Retinal pigment epithelial cell (primary cell): ENCODE measurements around the gene GPER1.

Source experiments
- DNase-seq: peaks from one replicate; pipeline ENCODE4 v3.0.0-alpha.2; 2010; ENCODE audit warnings: low read depth
- H3K4me3 ChIP-seq: 2 replicates; pipeline ENCODE4 v1.5.1; 2011; ENCODE audit warnings: mild to moderate bottlenecking, low read length, control low read depth, moderate library complexity
- TF ChIP-seq, protein P1 (sequence below): conservative IDR thresholded peaks from 2 replicates; pipeline ENCODE4 v1.5.1; 2011; ENCODE audit warnings: low read depth, low read length, control low read depth, inconsistent platforms

Gene GPER1

DNA sequence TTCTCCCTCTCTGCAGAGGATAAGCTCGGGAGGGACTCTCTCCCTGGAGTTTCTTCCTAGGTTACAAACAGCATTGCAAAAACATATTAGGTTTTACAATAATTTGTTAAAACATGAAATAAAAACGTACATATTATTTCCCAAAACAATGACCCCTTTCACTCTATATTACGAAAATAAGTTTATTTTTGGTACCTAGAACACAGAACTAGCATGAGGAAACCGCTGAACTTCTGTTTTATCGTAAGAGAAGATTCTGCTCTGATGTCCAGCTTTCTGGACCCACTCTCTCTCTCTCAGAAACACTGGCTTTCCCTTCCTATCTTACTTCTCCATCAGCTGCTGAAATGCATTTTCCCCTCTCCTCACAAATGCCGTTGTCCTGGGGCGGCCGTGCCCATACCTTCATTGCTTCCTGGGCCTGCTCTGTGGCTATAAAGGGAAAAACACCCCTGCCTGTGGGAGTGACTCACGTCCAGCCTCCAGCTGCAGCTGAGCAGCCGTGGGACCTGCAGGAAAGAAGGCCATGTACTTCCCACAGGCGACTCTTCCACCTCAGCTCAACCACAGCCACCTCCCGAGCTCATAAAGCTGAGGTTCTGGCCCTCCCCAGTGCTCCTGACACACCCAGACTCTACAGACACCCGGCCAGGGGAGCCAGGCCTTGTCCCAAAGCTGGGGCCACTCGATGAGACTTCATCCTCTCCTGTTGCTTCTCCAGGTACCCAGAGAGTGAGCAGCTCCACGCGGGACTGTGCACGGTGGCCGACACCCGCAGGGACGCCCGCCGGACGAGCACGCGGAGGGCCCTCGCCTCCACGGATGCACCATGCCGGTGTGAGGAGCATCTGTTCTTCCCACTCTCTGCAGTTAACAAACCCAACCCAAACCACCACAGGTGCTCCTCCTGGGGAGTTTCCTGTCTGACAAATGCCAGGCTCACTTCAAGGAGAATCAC, 3.1 kb downstream of the GPER1 start:
- DNase-seq: no peak
- TF ChIP-seq, protein P1, sequence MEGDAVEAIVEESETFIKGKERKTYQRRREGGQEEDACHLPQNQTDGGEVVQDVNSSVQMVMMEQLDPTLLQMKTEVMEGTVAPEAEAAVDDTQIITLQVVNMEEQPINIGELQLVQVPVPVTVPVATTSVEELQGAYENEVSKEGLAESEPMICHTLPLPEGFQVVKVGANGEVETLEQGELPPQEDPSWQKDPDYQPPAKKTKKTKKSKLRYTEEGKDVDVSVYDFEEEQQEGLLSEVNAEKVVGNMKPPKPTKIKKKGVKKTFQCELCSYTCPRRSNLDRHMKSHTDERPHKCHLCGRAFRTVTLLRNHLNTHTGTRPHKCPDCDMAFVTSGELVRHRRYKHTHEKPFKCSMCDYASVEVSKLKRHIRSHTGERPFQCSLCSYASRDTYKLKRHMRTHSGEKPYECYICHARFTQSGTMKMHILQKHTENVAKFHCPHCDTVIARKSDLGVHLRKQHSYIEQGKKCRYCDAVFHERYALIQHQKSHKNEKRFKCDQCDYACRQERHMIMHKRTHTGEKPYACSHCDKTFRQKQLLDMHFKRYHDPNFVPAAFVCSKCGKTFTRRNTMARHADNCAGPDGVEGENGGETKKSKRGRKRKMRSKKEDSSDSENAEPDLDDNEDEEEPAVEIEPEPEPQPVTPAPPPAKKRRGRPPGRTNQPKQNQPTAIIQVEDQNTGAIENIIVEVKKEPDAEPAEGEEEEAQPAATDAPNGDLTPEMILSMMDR: no peak
- H3K4me3 ChIP-seq: no peak overlapping the region

DNA sequence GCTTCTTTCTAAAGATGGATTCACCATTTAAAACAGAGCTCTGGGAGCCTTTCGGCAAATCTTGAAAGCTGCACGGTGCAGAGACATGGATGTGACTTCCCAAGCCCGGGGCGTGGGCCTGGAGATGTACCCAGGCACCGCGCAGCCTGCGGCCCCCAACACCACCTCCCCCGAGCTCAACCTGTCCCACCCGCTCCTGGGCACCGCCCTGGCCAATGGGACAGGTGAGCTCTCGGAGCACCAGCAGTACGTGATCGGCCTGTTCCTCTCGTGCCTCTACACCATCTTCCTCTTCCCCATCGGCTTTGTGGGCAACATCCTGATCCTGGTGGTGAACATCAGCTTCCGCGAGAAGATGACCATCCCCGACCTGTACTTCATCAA, 3.7 kb downstream of the GPER1 start:
- H3K4me3 ChIP-seq: no peak overlapping the region
- no peak for DNase-seq
- TF ChIP-seq, protein P1: no peak

DNA sequence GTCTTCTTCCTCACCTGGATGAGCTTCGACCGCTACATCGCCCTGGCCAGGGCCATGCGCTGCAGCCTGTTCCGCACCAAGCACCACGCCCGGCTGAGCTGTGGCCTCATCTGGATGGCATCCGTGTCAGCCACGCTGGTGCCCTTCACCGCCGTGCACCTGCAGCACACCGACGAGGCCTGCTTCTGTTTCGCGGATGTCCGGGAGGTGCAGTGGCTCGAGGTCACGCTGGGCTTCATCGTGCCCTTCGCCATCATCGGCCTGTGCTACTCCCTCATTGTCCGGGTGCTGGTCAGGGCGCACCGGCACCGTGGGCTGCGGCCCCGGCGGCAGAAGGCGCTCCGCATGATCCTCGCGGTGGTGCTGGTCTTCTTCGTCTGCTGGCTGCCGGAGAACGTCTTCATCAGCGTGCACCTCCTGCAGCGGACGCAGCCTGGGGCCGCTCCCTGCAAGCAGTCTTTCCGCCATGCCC, 4.3 kb downstream of the GPER1 start:
- H3K4me3 ChIP-seq: no peak overlapping the region
- TF ChIP-seq, protein P1: no peak
- no peak for DNase-seq

DNA sequence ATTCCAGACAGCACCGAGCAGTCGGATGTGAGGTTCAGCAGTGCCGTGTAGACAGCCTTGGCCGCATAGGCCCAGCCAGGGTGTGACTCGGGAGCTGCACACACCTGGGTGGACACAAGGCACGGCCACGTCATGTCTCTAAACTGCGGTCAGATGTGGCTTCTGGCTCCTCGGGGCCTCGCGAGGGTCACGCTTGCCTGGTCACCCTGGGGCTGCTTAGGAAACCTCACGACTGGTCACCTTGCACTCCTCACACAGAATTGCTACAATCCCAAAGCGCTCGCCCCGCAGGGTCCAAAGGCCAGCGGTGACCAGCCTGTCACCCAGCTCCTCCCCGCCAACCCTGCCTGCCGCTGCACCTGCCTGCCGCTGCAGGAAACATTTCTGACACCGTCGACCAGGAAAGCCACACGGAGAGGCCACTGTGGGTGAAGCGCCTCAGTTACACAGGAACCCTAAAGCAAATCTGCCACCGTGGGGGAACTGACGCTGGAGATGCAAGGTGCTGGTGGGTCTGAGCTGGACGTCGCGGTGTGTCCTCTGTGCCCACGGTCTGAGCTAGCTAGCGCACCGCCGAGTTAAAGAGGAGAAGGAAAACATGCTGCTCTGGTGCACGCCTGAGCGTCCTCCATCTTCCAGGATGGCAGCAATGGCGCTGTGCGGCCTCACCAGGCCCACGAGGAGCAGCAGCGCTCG, 5.0 kb downstream of the GPER1 start:
- H3K4me3 ChIP-seq: no peak overlapping the region
- DNase-seq: no peak
- TF ChIP-seq, protein P1: no peak

DNA sequence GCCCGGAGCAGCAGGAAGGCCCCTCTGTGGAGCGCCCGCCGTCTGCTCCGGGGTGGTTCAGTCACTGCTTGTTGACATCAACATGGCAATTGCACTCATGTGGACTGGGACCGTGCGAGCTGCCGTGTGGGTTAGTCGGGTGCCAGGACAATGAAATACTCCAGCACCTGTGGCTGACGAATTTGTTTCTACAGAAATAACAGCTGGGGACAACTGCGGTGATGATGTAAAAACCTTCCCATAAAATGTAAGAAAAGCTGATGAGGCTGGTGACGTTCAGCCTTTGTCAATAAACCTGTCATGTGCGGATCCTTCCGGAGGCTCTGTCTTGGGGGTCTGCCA, 5.6 kb downstream of the GPER1 start:
- H3K4me3 ChIP-seq: no peak overlapping the region
- DNase-seq: no peak
- TF ChIP-seq, protein P1: no peak

DNA sequence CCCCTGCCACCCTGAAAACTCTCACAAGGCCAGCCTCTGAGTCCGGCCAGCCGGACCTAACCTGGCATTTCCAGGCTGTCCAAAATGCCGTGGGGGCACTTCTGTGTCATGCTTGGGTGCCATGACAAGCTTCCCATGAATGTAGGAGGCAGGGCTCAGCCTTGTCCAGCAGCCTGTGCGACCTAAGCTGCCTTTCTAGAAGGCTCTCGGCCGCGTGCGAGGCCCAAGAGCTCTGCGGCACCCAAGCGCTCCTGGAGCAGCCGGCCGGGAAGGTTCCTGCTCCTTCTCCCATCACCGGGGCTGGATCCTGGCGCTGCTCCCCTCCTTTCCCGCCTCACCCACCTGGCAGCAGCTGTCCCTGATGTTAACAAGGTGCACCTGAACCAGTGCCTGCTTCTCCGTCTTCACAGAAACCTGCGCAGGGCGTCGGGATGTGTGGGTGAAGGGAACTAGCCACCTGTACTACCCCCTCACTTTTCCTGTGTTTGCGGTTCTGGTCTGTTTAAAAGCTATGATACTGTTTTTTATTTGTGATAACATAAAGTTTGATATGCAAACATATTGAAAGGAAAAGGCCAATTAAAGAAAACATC, 6.1 kb downstream of the GPER1 start:
- DNase-seq: no peak
- no peak overlapping the region for H3K4me3 ChIP-seq
- TF ChIP-seq, protein P1: no peak
